ENCODE data around the gene SLC45A2.

Gene SLC45A2

GRCh38 chr5:34007201-34007620 lies 22.7 kb upstream of the SLC45A2 start:
- Histone ChIP-seq H3K27me3 (ENCODE audit: control insufficient read depth, insufficient read depth, low read length) (no peaks in the 10 kb centered on the region), H3K4me3 (ENCODE audit: low read length) (peak overlapping the region; percentile 77), H3K9ac (ENCODE audit: low read length) (peak overlapping the region; percentile 80), H3K36me3 (ENCODE audit: control insufficient read depth, low read depth, low read length) (peaks cover 5% of the 10 kb centered on the region), H3K27ac (ENCODE audit: low read length) (peak overlapping the region; percentile 87), H3K4me1 (ENCODE audit: control insufficient read depth, low read depth, low read length) (peaks cover 12% of the 10 kb centered on the region), H3K9me3 (ENCODE audit: control insufficient read depth, low read depth, low read length) (no peaks in the 10 kb centered on the region)

GRCh38 chr5:34005681-34006080 lies 21.2 kb upstream of the SLC45A2 start:
- Histone ChIP-seq H3K9ac (ENCODE audit: low read length) (no peak overlapping the region), H3K4me3 (ENCODE audit: low read length) (no peak overlapping the region), H3K27ac (ENCODE audit: low read length) (no peak overlapping the region), H3K4me1 (ENCODE audit: control insufficient read depth, low read depth, low read length) (peaks cover 12% of the 10 kb centered on the region), H3K36me3 (ENCODE audit: control insufficient read depth, low read depth, low read length) (peaks cover 5% of the 10 kb centered on the region), H3K27me3 (ENCODE audit: control insufficient read depth, insufficient read depth, low read length) (no peaks in the 10 kb centered on the region), H3K9me3 (ENCODE audit: control insufficient read depth, low read depth, low read length) (no peaks in the 10 kb centered on the region)

GRCh38 chr5:34005211-34005610 lies 20.7 kb upstream of the SLC45A2 start:
- H3K4me3 ChIP-seq (ENCODE audit: low read length): no peak overlapping the region
- no peak overlapping the region for H3K27ac ChIP-seq (ENCODE audit: low read length)
- H3K4me1 ChIP-seq (ENCODE audit: control insufficient read depth, low read depth, low read length): peaks cover 12% of the 10 kb centered on the region
- H3K36me3 ChIP-seq (ENCODE audit: control insufficient read depth, low read depth, low read length): peaks cover 5% of the 10 kb centered on the region
- no peaks in the 10 kb centered on the region for H3K27me3 ChIP-seq (ENCODE audit: control insufficient read depth, insufficient read depth, low read length)
- no peaks in the 10 kb centered on the region for H3K9me3 ChIP-seq (ENCODE audit: control insufficient read depth, low read depth, low read length)
- no peak overlapping the region for H3K9ac ChIP-seq (ENCODE audit: low read length)

- peaks cover 5% of the 10 kb centered on the region for H3K36me3 ChIP-seq (ENCODE audit: control insufficient read depth, low read depth, low read length)
- no peaks in the 10 kb centered on the region for H3K27me3 ChIP-seq (ENCODE audit: control insufficient read depth, insufficient read depth, low read length)
- H3K4me3 ChIP-seq (ENCODE audit: low read length): no peak overlapping the region
- no peaks in the 10 kb centered on the region for H3K9me3 ChIP-seq (ENCODE audit: control insufficient read depth, low read depth, low read length)
- no peak overlapping the region for H3K27ac ChIP-seq (ENCODE audit: low read length)
- no peak overlapping the region for H3K9ac ChIP-seq (ENCODE audit: low read length)
- H3K4me1 ChIP-seq (ENCODE audit: control insufficient read depth, low read depth, low read length): peaks cover 10% of the 10 kb centered on the region
These were observed 19.4 kb upstream of the SLC45A2 start for GRCh38 chr5:34003941-34004340.

DNA sequence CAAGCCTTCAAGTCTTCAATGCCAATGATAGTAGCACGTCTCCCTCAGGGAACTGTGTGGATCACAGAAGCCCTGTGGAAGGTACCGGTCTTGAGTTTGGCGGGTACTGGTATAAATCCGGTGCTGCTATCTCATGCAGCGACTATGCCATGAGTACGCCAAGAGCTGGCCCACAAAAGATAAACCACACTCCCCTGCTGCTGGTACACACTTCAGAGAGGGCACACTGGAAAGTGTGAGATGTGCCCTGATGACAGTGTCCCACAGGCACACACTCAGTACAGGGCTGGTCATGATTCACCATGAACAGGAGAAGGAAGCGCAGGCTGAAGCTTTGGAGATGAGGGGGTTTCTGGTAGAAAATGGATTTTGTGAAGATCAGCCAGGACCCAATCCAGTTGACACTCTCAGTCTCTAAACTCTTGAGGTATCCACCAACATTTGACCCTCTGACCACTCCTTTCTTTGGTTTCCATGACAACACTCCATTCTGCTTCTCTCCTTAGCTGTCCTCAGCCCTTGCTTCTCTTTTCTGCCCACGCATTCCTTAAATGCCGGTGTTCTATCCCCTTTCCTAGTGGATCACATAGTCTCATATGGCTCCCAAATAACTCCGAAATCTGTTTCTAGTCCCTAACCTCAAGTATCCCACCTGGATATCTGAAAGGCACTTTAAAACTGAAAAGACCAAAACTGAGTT lies 18.3 kb upstream of the SLC45A2 start:
- Histone ChIP-seq H3K9ac (ENCODE audit: low read length) (no peak overlapping the region), H3K36me3 (ENCODE audit: control insufficient read depth, low read depth, low read length) (peaks cover 10% of the 10 kb centered on the region), H3K27me3 (ENCODE audit: control insufficient read depth, insufficient read depth, low read length) (no peaks in the 10 kb centered on the region), H3K4me3 (ENCODE audit: low read length) (no peak overlapping the region), H3K27ac (ENCODE audit: low read length) (no peak overlapping the region), H3K9me3 (ENCODE audit: control insufficient read depth, low read depth, low read length) (no peaks in the 10 kb centered on the region), H3K4me1 (ENCODE audit: control insufficient read depth, low read depth, low read length) (peaks cover 5% of the 10 kb centered on the region)

DNA sequence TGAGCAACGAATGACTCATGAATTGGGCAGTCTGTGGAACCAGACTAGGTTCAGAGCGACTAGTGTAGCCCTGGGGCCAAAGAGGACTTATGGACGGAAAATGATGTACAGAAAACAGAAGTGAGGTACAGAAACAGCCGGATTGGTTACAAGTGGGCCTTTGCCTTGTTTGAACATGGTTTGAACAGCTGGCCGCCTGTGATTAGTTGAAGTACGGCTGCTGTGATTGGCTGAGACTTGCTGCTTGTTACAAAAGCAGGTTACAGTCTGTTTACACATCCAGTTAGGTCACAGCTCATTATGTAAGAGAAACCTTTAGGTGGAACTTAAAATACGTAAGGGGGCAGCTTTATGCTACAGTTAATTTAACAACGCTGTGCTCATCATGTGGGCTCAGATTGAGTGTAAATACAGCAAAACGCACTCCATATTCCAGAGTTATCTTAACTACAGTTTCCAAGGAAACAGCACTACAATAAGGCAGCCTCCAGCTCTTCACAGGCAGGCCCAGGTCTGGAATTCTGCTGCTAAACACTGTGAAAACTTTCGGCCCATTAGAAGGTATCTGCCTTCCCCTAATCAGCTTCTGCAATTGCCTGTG lies 16.8 kb upstream of the SLC45A2 start:
- Histone ChIP-seq H3K27ac (ENCODE audit: low read length) (no peak overlapping the region), H3K27me3 (ENCODE audit: control insufficient read depth, insufficient read depth, low read length) (no peaks in the 10 kb centered on the region), H3K9ac (ENCODE audit: low read length) (no peak overlapping the region), H3K9me3 (ENCODE audit: control insufficient read depth, low read depth, low read length) (no peaks in the 10 kb centered on the region), H3K4me1 (ENCODE audit: control insufficient read depth, low read depth, low read length) (no peaks in the 10 kb centered on the region), H3K4me3 (ENCODE audit: low read length) (no peak overlapping the region), H3K36me3 (ENCODE audit: control insufficient read depth, low read depth, low read length) (peaks cover 10% of the 10 kb centered on the region)

DNA sequence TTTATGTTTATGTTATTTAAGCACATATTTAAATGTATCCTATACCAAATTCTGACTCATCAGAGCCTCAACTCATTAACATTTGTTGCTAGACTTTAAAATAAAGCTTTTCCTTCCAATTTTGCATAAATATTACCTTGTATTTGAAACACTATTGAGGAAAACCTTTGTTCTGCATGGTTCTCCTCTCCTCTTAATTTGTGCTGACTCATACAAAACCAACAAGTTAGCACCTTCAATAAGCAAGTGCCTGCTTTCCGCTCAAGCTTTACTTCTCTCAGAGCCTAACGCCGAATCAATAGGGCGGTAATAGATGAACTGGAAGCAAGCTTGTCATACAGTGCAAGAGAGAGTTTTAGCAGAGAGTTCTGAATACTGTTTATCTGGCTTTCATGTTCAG lies 15.5 kb upstream of the SLC45A2 start:
- no peaks in the 10 kb centered on the region for H3K4me1 ChIP-seq (ENCODE audit: control insufficient read depth, low read depth, low read length)
- no peak overlapping the region for H3K9ac ChIP-seq (ENCODE audit: low read length)
- H3K9me3 ChIP-seq (ENCODE audit: control insufficient read depth, low read depth, low read length): no peaks in the 10 kb centered on the region
- no peak overlapping the region for H3K4me3 ChIP-seq (ENCODE audit: low read length)
- H3K27me3 ChIP-seq (ENCODE audit: control insufficient read depth, insufficient read depth, low read length): no peaks in the 10 kb centered on the region
- peaks cover 10% of the 10 kb centered on the region for H3K36me3 ChIP-seq (ENCODE audit: control insufficient read depth, low read depth, low read length)
- H3K27ac ChIP-seq (ENCODE audit: low read length): no peak overlapping the region

GRCh38 chr5:33997331-33997983 lies 13.0 kb upstream of the SLC45A2 start:
- H3K9me3 ChIP-seq (ENCODE audit: control insufficient read depth, low read depth, low read length): no peaks in the 10 kb centered on the region
- H3K36me3 ChIP-seq (ENCODE audit: control insufficient read depth, low read depth, low read length): peaks cover 5% of the 10 kb centered on the region
- no peak overlapping the region for H3K27ac ChIP-seq (ENCODE audit: low read length)
- no peaks in the 10 kb centered on the region for H3K27me3 ChIP-seq (ENCODE audit: control insufficient read depth, insufficient read depth, low read length)
- no peaks in the 10 kb centered on the region for H3K4me1 ChIP-seq (ENCODE audit: control insufficient read depth, low read depth, low read length)
- no peak overlapping the region for H3K9ac ChIP-seq (ENCODE audit: low read length)
- no peak overlapping the region for H3K4me3 ChIP-seq (ENCODE audit: low read length)

DNA sequence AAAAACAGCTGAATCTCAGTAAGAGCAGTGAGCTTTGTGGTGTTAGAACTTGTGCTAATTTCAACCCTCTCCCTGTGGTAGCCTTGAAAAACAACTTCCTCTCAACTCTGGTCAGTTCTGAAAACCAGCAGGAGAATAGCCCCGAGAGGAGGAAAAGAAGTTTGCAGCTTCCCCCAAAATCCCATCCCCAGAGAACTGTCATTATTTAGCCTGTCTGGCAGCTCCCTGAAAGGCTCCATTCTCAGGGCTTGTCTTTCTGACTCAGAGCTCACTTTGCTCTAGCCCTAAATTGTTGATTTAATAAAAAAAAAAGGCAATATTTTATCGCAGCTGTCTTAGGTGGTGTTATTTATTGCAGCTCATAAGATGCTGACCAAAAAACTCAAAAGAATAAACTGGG lies 11.4 kb upstream of the SLC45A2 start:
- Histone ChIP-seq H3K4me1 (ENCODE audit: control insufficient read depth, low read depth, low read length) (no peaks in the 10 kb centered on the region), H3K4me3 (ENCODE audit: low read length) (no peak overlapping the region), H3K36me3 (ENCODE audit: control insufficient read depth, low read depth, low read length) (peaks cover 5% of the 10 kb centered on the region), H3K27ac (ENCODE audit: low read length) (no peak overlapping the region), H3K9ac (ENCODE audit: low read length) (no peak overlapping the region), H3K27me3 (ENCODE audit: control insufficient read depth, insufficient read depth, low read length) (no peaks in the 10 kb centered on the region), H3K9me3 (ENCODE audit: control insufficient read depth, low read depth, low read length) (no peaks in the 10 kb centered on the region)

GRCh38 chr5:33994845-33995244 lies 10.4 kb upstream of the SLC45A2 start:
- Histone ChIP-seq H3K36me3 (ENCODE audit: control insufficient read depth, low read depth, low read length) (peaks cover 5% of the 10 kb centered on the region), H3K4me3 (ENCODE audit: low read length) (no peak overlapping the region), H3K27ac (ENCODE audit: low read length) (no peak overlapping the region), H3K4me1 (ENCODE audit: control insufficient read depth, low read depth, low read length) (no peaks in the 10 kb centered on the region), H3K27me3 (ENCODE audit: control insufficient read depth, insufficient read depth, low read length) (no peaks in the 10 kb centered on the region), H3K9ac (ENCODE audit: low read length) (no peak overlapping the region), H3K9me3 (ENCODE audit: control insufficient read depth, low read depth, low read length) (no peaks in the 10 kb centered on the region)

DNA sequence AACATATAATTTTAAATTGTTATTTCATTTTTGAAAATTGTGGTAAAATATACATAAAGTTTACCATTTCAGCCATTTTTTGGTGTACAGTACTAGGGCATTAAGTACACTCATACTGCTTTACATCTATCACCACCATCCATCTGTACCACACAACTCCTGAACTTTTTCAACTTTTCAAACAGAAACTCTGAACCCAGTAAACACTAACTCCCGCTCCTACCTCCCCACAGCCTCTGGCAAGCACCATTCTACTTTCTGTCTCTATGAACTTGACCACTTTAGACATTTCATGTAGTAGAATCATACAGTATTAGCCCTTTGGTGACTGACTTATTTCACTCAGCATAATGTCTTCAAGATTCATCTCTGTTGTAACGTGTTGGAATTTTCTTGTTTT lies 8.4 kb upstream of the SLC45A2 start:
- H3K27ac ChIP-seq (ENCODE audit: low read length): no peak overlapping the region
- no peak overlapping the region for H3K9ac ChIP-seq (ENCODE audit: low read length)
- H3K9me3 ChIP-seq (ENCODE audit: control insufficient read depth, low read depth, low read length): no peaks in the 10 kb centered on the region
- peaks cover 10% of the 10 kb centered on the region for H3K36me3 ChIP-seq (ENCODE audit: control insufficient read depth, low read depth, low read length)
- no peaks in the 10 kb centered on the region for H3K4me1 ChIP-seq (ENCODE audit: control insufficient read depth, low read depth, low read length)
- H3K4me3 ChIP-seq (ENCODE audit: low read length): no peak overlapping the region
- H3K27me3 ChIP-seq (ENCODE audit: control insufficient read depth, insufficient read depth, low read length): no peaks in the 10 kb centered on the region

GRCh38 chr5:33985447-33985846 lies 954 bp upstream of the SLC45A2 start:
- Histone ChIP-seq H3K27me3 (ENCODE audit: control insufficient read depth, insufficient read depth, low read length) (no peaks in the 10 kb centered on the region), H3K4me1 (ENCODE audit: control insufficient read depth, low read depth, low read length) (no peaks in the 10 kb centered on the region), H3K9ac (ENCODE audit: low read length) (no peak overlapping the region), H3K36me3 (ENCODE audit: control insufficient read depth, low read depth, low read length) (peaks cover 10% of the 10 kb centered on the region), H3K4me3 (ENCODE audit: low read length) (no peak overlapping the region), H3K9me3 (ENCODE audit: control insufficient read depth, low read depth, low read length) (no peaks in the 10 kb centered on the region), H3K27ac (ENCODE audit: low read length) (no peak overlapping the region)

Measured in iPS-18a (cell line).